Measurements from ENCODE around the gene HHAT.

GRCh38 chr1:210653771-210654170, 325.1 kb downstream of the HHAT start:
- no peak for TF ChIP-seq CTCF (IDR thresholded peaks at IDR 0.05; ENCODE audit: borderline replicate concordance, extremely low read depth, low read length, poor library complexity, severe bottlenecking)
- TF ChIP-seq EZH2 (IDR thresholded peaks at IDR 0.05; ENCODE audit: borderline replicate concordance, low read depth, low read length, severe bottlenecking) = no peak
